ENCODE measurements around the gene ECE1. TPM values are rescaled to one million over a fixed set of nuclear protein-coding genes. Genes with fewer than 3 reads are reported as not detected.

ECE1 gene
- total and polyA plus RNA-seq, 10 donors = 17.2 to 142 (median 105) TPM

- TF ChIP-seq, protein P1, sequence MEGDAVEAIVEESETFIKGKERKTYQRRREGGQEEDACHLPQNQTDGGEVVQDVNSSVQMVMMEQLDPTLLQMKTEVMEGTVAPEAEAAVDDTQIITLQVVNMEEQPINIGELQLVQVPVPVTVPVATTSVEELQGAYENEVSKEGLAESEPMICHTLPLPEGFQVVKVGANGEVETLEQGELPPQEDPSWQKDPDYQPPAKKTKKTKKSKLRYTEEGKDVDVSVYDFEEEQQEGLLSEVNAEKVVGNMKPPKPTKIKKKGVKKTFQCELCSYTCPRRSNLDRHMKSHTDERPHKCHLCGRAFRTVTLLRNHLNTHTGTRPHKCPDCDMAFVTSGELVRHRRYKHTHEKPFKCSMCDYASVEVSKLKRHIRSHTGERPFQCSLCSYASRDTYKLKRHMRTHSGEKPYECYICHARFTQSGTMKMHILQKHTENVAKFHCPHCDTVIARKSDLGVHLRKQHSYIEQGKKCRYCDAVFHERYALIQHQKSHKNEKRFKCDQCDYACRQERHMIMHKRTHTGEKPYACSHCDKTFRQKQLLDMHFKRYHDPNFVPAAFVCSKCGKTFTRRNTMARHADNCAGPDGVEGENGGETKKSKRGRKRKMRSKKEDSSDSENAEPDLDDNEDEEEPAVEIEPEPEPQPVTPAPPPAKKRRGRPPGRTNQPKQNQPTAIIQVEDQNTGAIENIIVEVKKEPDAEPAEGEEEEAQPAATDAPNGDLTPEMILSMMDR (IDR thresholded peaks at IDR 0.05 in 8 of 11, conservative IDR thresholded peaks at IDR 0.05 in 3 of 11) = no peak
- TF ChIP-seq POLR2A (IDR thresholded peaks at IDR 0.05) (peak in 1 of 3 donors; percentile 42), POLR2AphosphoS5 (IDR thresholded peaks at IDR 0.05) (peak in 2 of 3 donors; percentile 60 to 70)
- H3K27me3 ChIP-seq (replicated peaks in 1 of 7) = no peaks in the 10 kb centered on the region
- peaks cover 43 to 97% (median 88%) of the 10 kb centered on the region in 6 donors for H3K4me1 ChIP-seq
- intact Hi-C loops (cut with DNase I; ENCODE audit: low total_unique reads) = no loop called here
- H3K36me3 ChIP-seq = no peaks in the 10 kb centered on the region
- WGBS, 5 donors = 33 to 58% (median 43%) methylated on average over 7 to 9 of the region's 9 CpGs
- peak overlapping the region; percentile 10 to 68 (median 34) for H3K4me3 ChIP-seq
- H3K27ac ChIP-seq = peak overlapping the region; percentile 79 to 96 (median 94)
- DNase-seq = no peak
- H3K9me3 ChIP-seq = no peaks in the 10 kb centered on the region
These were observed 2.8 kb upstream of the ECE1 start for GRCh38 chr1:21292984-21293536.

GRCh38 chr1:21292503-21292983 lies 2.3 kb upstream of the ECE1 start:
- peaks cover 43 to 97% (median 90%) of the 10 kb centered on the region in 6 donors for H3K4me1 ChIP-seq

GRCh38 chr1:21291964-21292363 lies 1.7 kb upstream of the ECE1 start:
- peaks cover 43 to 97% (median 90%) of the 10 kb centered on the region in 6 donors for H3K4me1 ChIP-seq
- no peak overlapping the region for H3K4me3 ChIP-seq
- no peaks in the 10 kb centered on the region for H3K27me3 ChIP-seq (replicated peaks in 1 of 7)
- intact Hi-C loops (cut with DNase I; ENCODE audit: low total_unique reads) = no loop called here
- TF ChIP-seq POLR2A (IDR thresholded peaks at IDR 0.05) = no peak
- peak overlapping the region; percentile 79 to 96 (median 94) for H3K27ac ChIP-seq
- WGBS, 5 donors = 92 to 97% (median 93%) methylated on average over 7 of the region's 7 CpGs
- no peak for DNase-seq
- peaks cover 0 to 5% (median 0%) of the 10 kb centered on the region in 6 donors for H3K36me3 ChIP-seq
- no peaks in the 10 kb centered on the region for H3K9me3 ChIP-seq

More at GRCh38 chr1:21292503-21292983, 2.3 kb upstream of the ECE1 start:
- H3K27me3 ChIP-seq (replicated peaks in 1 of 7) = no peaks in the 10 kb centered on the region
- no peaks in the 10 kb centered on the region for H3K9me3 ChIP-seq
- intact Hi-C loops (cut with DNase I; ENCODE audit: low total_unique reads) = no loop called here
- H3K27ac ChIP-seq = peak overlapping the region; percentile 79 to 96 (median 94)
- DNase-seq = no peak
- H3K4me3 ChIP-seq = peak overlapping the region in 5 of 8 donors; percentile 32 to 68 (median 37)
- TF ChIP-seq, protein P1 (IDR thresholded peaks at IDR 0.05 in 8 of 11, conservative IDR thresholded peaks at IDR 0.05 in 3 of 11) = no peak
- TF ChIP-seq POLR2A (IDR thresholded peaks at IDR 0.05) = no peak
- WGBS, 5 donors = 46 to 68% (median 54%) methylated on average over 3 of the region's 3 CpGs
- H3K36me3 ChIP-seq = no peaks in the 10 kb centered on the region

DNA sequence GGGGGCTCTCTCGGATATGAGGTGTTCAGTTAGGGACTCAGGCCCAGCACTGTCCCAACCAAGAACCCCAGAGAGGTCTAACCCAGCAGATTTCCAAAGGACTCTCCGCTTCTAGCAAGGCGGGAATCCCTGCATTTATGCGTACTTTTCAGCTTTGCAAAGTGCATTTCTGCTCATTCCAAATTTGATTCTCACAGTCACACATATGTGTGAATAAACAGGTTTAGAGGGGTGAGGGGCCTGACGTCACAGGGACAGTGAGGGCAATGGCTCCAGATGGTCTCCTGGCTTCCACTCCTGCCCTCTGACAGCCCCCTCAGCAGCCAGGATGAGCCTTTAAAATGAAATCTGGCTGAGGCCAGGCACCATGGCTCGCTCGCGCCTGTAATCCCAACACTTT lies 921 bp upstream of the ECE1 start:
- Histone ChIP-seq H3K4me3 (peak overlapping the region in 5 of 8 donors; percentile 68 to 90 (median 74)), H3K4me1 (peaks cover 43 to 97% (median 83%) of the 10 kb centered on the region in 6 donors), H3K36me3 (peaks cover 0 to 10% (median 0%) of the 10 kb centered on the region in 6 donors), H3K27ac (peak overlapping the region; percentile 23 to 96 (median 92)), H3K9me3 (no peaks in the 10 kb centered on the region), H3K27me3 (replicated peaks in 1 of 7) (no peaks in the 10 kb centered on the region)
- WGBS, 5 donors = 90 to 94% (median 91%) methylated on average over 7 to 8 of the region's 8 CpGs
- TF ChIP-seq, protein P1 (IDR thresholded peaks at IDR 0.05 in 8 of 11, conservative IDR thresholded peaks at IDR 0.05 in 3 of 11) = no peak
- TF ChIP-seq POLR2A (IDR thresholded peaks at IDR 0.05) = no peak
- no peak for TF ChIP-seq POLR2AphosphoS5 (IDR thresholded peaks at IDR 0.05)
- intact Hi-C loops (cut with DNase I; ENCODE audit: low total_unique reads) = no loop called here
- DNase-seq = no peak

All from spleen (tissue), 11 donors.